GM19324 (cell line): ENCODE measurements around the gene CCDC69.

Experiments
- ATAC-seq: cut with Tn5 transposase; IDR thresholded peaks from one replicate; pipeline ENCODE4 v1.9.1; 2021; ENCODE audit warnings: mild to moderate bottlenecking, moderate library complexity; ENCODE audit not compliant: unreplicated experiment, low FRiP score

The CCDC69 gene

GRCh38 chr5:151150471-151151262 lies 73.2 kb downstream of the CCDC69 start:
- peak; percentile 56 for ATAC-seq

- no peak for ATAC-seq
Measured at GRCh38 chr5:151148583-151148982, 75.3 kb downstream of the CCDC69 start.

- ATAC-seq, result no peak
Measured at GRCh38 chr5:151147033-151147432, 76.9 kb downstream of the CCDC69 start.

- no peak for ATAC-seq
Measured at GRCh38 chr5:151146061-151146460, 77.8 kb downstream of the CCDC69 start.

- no peak for ATAC-seq
Measured at GRCh38 chr5:151144922-151145321, 79.0 kb downstream of the CCDC69 start.

GRCh38 chr5:151144275-151144674 lies 79.6 kb downstream of the CCDC69 start:
- ATAC-seq, result no peak

- no peak for ATAC-seq
Measured at GRCh38 chr5:151143645-151144044, 80.2 kb downstream of the CCDC69 start.

GRCh38 chr5:151142933-151143332 lies 81.0 kb downstream of the CCDC69 start:
- no peak for ATAC-seq

- peak; percentile 83 for ATAC-seq
Measured at GRCh38 chr5:151141535-151141934, 82.4 kb downstream of the CCDC69 start.

- ATAC-seq, result no peak
Measured at GRCh38 chr5:151140686-151141459, 83.0 kb downstream of the CCDC69 start.

- ATAC-seq, result no peak
Measured at GRCh38 chr5:151139646-151140045, 84.2 kb downstream of the CCDC69 start.

- ATAC-seq, result no peak
Measured at GRCh38 chr5:151139015-151139414, 84.9 kb downstream of the CCDC69 start.

GRCh38 chr5:151138114-151138513 lies 85.8 kb downstream of the CCDC69 start:
- ATAC-seq, result no peak

GRCh38 chr5:151137067-151137825 lies 86.6 kb downstream of the CCDC69 start:
- ATAC-seq, result no peak

- ATAC-seq, result peak; percentile 69
Measured at GRCh38 chr5:151134228-151134627, 89.7 kb downstream of the CCDC69 start.

- ATAC-seq, result no peak
Measured at GRCh38 chr5:151132963-151133362, 90.9 kb downstream of the CCDC69 start.
